Tongue (tissue), 2 donors: ENCODE results near the gene FOXK2. TPM values are rescaled to one million over a fixed set of nuclear protein-coding genes. Genes with fewer than 3 reads are reported as not detected.

ENCODE experiments used
- DNase-seq: peaks from one replicate; pipeline ENCODE4 v3.0.0-alpha.2; 2015
- total RNA-seq: library from RNA; depleted of rRNA; stranded (reverse); fragments of >200 nt; gene quantifications from one replicate; pipeline ENCODE4 v1.2.3, GENCODE V29; 2014

Gene FOXK2
- total RNA-seq, 1 donor from 2014 or later: 51.7 TPM

GRCh38 chr17:82609655-82610054, 90.1 kb downstream of the FOXK2 start:
- no peak for DNase-seq

- peak; percentile 86 for DNase-seq
Observed at GRCh38 chr17:82611140-82612058, 91.9 kb downstream of the FOXK2 start.

- DNase-seq: peak; percentile 64
Observed at GRCh38 chr17:82613283-82614094, 94.0 kb downstream of the FOXK2 start.

DNA sequence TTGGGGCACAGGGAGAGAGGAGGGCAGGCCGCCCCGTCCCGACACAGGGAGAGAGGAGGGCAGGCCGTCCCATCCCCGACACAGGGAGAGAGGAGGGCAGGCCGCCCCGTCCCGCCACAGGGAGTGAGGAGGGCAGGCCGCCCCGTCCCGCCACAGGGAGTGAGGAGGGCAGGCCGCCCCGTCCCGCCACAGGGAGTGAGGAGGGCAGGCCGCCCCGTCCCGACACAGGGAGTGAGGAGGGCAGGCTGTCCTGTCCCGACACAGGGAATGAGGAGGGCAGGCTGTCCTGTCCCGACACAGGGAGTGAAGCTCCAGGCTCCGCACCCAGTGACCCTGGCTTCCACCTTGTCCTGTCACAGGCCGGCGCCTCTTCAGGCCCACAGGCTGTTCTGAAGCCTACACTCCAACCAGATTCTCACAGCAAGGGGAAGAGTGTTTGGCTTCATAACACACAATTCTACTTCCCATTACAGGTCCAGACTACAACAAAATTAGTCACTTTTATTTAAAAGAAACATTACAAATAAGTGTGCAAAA, 94.6 kb downstream of the FOXK2 start:
- no peak for DNase-seq

- DNase-seq: no peak
Observed at GRCh38 chr17:82615084-82616020, 95.8 kb downstream of the FOXK2 start.

GRCh38 chr17:82616021-82616711, 96.6 kb downstream of the FOXK2 start:
- DNase-seq: peak; percentile 56

GRCh38 chr17:82619211-82619610, 99.7 kb downstream of the FOXK2 start:
- DNase-seq: no peak

- DNase-seq: no peak
Observed at GRCh38 chr17:82619641-82620040, 100.1 kb downstream of the FOXK2 start.

DNA sequence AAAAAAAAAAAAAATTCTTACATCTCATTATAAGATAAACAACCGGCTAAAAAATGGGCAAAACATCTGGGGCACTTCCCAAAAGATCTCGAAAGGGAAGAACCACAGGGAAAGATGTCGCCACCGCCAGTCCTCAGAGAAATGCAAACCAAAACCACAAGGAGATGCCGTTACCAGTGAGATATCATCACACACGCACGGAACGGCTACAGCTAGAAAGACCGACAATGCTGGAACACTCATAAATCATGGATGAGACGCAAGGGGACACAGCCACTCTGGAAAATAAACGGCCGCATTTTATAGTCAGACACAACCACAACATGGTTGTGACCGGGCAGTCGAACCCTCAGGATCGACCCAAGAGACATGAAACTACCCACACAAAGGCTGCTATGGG, 104.2 kb downstream of the FOXK2 start:
- DNase-seq: no peak

DNA sequence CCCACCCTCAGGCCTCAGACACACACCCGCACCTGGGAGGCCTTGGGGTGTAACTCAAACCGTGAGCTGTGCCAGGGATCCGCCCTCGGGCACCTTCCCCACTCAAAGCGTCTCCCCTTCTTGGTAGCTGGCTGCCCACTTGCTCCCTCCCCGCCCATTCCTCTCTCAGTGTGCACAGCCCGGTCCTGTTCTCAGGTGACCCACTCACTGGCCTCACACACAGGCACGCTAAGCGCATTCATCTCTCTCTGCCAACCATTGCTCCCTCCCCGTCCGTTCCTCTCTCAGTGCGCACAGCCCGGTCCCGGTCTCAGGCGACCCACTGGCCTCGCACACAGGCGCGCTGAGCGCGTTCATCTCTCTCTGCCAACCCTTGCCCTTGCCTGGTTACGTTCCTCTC, 107.9 kb downstream of the FOXK2 start:
- no peak for DNase-seq

DNA sequence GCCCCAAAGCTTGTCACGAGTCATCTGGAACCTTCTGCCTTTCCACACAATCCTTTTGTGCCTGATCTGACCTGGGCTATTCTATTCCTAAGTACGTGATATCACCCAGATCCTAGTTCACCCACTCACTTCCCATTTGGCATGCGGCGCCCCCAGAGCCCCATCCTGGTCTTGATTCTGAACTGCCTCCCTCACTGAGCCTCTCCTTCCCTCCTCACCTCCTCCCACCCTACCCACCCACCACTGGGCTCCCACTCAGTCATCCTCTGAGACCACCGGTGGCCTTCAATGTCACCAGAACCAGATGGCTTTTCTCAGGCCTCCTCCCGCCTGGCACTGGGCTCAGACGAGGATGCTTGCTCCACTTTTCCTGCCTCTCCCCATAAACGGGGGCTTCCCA, 110.2 kb downstream of the FOXK2 start:
- no peak for DNase-seq

DNA sequence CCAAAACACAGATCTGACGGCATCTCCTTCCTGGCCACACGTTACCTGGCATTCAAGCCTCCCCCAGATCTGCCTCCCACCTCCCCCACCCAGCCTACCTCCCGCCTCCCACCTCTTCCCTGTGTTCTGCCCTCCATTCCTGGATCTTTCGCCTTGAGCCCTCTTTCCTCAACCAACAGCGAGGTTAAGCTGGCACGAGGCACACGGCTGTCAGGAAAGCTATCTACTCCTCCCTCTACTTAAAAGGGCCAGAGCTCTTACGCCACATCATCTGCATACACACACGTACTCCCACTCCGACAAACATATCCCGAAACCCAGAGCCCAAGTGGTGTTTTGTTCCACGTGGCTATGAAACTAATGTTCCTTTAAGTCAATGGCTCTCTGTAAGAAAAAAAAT, 110.7 kb downstream of the FOXK2 start:
- no peak for DNase-seq

DNA sequence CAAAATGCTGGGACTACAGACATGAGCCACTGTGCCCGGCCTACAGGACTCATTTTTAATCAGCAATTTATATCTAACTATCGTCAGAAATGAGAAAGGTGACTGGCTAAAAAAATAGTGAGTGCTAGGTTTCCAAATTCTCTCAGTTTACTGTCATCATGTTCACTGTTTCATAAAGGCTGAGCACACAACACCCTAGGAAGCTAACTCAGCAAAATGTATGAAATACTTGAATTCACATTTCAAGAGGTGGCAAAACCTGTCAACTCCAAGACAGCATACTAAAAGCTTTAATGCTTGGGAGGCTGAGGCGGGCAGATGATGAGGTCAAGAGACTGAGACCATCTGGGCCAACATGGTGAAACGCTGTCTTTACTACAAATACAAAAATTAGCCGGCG, 112.0 kb downstream of the FOXK2 start:
- DNase-seq: no peak

DNA sequence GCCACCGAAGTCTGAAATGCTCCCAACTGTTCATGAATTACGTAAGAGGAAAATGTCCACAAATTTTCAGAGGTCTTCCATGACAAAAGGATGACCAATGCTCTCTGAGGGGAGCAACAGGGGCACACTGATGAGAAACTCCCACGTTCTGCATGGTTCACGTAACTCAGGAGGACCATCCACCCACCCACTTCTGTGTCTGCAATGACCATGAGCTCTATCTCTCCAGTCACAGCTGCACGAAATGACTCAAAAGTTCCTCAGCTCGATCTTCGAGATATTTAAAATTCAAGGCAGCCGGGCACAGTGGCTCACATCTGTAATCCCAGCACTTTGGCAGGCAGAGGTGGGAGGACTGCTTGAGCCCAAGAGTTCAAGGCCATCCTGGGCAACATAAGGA, 112.9 kb downstream of the FOXK2 start:
- no peak for DNase-seq

GRCh38 chr17:82633343-82633742, 113.8 kb downstream of the FOXK2 start:
- DNase-seq: no peak

- peak; percentile 55 for DNase-seq
Observed at GRCh38 chr17:82636626-82637598, 117.4 kb downstream of the FOXK2 start.

DNA sequence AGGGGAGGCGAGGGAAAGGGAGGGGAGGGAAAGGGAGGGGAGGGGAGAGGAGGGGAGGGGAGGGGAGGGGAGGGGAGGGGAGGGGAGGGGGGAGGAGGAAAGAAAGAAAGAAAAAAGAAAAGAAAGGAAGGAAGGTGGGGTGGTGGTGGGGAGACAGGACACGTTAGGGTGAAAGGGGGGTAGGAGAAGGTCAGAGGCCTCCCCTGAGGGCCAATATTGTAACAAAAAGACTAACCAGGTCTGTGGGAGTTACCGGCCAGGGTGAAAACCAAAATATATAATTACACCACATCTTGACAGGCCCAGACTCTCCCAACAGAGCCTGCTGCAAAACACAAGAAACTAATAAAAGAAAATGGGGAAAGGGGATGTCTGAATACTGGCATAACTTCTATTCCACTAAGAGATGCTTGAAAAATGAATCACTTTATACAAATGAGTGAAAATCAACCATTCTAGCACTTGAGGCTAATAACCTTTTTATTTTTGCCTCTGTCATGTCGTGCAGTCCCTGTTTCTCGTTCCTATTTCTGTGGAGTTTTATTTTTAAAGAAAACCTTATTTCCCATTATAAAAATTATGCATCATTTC, 118.7 kb downstream of the FOXK2 start:
- no peak for DNase-seq

DNA sequence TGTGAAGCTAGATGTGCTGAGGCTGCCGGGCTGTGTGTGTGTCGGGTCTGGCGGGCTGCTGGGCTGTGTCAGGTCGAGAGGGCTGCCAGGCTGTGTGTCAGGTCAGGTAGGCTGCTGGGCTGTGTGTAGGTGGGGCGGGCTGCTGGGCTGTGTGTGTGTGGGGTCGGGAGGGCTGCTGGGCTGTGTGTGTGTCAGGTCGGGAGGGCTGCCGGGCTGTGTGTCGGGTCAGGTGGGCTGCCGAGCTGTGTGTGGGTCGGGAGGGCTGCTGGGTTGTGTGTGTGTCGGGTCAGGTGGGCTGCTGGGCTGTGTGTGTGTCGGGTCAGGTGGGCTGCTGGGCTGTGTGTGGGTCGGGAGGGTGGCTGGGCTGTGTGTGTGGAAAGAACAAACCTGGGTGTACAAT, 120.1 kb downstream of the FOXK2 start:
- DNase-seq: no peak

DNA sequence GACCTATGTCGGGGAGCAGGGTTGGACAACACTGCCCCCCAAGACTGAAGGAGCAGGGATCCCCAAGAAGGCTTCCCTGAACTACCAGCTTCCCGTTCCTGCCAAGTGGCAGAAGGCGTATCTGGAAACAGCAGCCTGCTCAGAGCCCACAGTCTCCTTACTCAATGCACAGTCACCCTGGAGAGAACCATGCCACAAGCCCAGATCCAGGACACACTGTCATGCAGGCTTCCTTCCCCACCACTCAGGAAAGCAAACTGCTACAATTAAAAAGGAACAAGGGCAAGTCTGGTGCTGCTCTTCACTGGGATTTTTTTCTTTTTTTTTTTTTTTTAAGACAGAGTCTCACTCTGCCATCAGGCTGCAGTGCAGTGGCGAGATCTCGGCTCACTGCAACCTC, 120.5 kb downstream of the FOXK2 start:
- no peak for DNase-seq

DNA sequence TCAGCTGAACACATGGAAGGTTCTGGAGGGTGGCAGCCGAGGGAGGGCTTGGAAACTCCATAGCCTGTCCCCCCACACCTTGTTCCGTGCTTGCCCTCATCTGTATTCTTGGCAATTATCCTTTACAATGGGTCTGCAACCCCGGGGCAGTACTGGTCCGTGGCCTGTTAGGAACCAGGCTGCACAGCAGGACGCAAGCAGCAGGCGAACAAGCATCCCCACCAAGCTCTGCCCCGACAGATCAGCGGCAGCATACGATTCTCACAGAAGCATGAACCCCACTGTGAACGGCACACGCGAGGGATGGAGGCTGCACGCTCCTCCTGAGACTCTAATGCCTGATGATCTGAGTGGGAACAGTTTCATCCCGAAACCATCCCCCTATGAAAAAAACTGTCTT, 122.5 kb downstream of the FOXK2 start:
- no peak for DNase-seq
